ENCODE results near the gene C16orf78. TPM values are rescaled to one million over a fixed set of nuclear protein-coding genes. Genes with fewer than 3 reads are reported as not detected.

C16orf78 gene
- total RNA-seq, 1 experiment from 2014 or later = not detected

DNA sequence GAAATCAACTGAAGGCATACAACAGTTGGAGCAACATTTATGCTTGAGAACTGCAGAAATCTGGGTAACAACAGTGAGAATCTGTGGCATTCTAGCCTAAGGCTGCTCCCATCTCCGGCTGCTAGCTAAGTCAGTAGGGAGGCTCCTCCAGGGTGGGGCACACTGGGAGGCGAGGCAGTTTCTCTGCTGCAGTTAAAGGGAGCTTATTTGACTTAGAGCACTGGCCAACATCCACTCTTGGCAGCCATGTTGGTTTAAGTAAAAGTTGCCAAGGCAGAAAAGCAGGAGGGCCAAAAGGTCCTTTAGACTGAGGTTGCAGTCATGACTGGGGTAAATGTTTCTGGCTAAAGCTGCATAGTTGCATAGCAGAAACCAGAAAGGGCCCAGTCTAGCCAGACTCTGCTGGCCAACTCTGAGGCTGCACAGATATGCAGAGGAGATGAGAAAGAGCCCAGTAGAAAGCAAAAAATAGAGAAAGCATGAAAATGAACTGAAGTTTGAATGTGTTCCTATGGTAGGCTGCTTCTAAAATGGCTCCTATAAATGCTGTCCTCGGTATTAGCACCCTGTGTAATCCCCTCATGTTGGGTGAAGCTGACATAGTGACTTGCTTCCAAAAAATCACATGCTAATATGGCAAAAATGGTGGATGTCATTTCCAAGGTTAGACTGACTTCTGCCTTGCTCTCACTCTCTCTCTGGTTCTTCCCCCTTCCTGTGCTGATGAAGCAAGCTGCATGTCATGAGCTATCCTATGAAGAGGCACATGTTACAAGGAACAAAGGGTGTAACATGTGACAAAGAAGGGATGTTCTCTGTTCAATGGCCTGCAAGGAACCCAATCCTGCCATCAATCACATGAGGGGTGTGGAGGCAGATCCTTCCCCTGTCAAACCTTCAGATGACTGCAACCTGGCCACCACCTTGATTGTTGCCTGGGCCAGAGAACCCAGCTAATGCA lies 3.7 kb upstream of the C16orf78 start:
- H3K36me3 ChIP-seq (ENCODE audit: insufficient read depth, low read length, poor library complexity, severe bottlenecking) = no peaks in the 10 kb centered on the region
- no peak for DNase-seq (ENCODE audit: low spot score)
- H3K9me3 ChIP-seq (ENCODE audit: low read depth, low read length, poor library complexity, severe bottlenecking) = no peaks in the 10 kb centered on the region
- intact Hi-C loops (cut with micrococcal nuclease; ENCODE audit: unreplicated experiment) = no loop called here
- H3K27ac ChIP-seq (ENCODE audit: low read depth, low read length, poor library complexity, severe bottlenecking) = no peak overlapping the region
- H3K4me3 ChIP-seq (ENCODE audit: low read depth, low read length, poor library complexity, severe bottlenecking) = no peak overlapping the region
- no TSS peak for BruUV-seq (replicated peaks)
- TF ChIP-seq, protein P1, sequence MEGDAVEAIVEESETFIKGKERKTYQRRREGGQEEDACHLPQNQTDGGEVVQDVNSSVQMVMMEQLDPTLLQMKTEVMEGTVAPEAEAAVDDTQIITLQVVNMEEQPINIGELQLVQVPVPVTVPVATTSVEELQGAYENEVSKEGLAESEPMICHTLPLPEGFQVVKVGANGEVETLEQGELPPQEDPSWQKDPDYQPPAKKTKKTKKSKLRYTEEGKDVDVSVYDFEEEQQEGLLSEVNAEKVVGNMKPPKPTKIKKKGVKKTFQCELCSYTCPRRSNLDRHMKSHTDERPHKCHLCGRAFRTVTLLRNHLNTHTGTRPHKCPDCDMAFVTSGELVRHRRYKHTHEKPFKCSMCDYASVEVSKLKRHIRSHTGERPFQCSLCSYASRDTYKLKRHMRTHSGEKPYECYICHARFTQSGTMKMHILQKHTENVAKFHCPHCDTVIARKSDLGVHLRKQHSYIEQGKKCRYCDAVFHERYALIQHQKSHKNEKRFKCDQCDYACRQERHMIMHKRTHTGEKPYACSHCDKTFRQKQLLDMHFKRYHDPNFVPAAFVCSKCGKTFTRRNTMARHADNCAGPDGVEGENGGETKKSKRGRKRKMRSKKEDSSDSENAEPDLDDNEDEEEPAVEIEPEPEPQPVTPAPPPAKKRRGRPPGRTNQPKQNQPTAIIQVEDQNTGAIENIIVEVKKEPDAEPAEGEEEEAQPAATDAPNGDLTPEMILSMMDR (conservative IDR thresholded peaks at IDR 0.05; ENCODE audit: low read depth, low read length) = no peak
- CTCF ChIA-PET = no interaction called here
- H3K4me1 ChIP-seq (ENCODE audit: insufficient read depth, low read length, poor library complexity, severe bottlenecking) = no peaks in the 10 kb centered on the region
- peaks cover 26% of the 10 kb centered on the region for H3K27me3 ChIP-seq (replicated peaks; ENCODE audit: insufficient read depth, low read depth, low read length, poor library complexity)
- POLR2A ChIA-PET (ENCODE audit: low non-redundant PET) = no interaction called here

DNA sequence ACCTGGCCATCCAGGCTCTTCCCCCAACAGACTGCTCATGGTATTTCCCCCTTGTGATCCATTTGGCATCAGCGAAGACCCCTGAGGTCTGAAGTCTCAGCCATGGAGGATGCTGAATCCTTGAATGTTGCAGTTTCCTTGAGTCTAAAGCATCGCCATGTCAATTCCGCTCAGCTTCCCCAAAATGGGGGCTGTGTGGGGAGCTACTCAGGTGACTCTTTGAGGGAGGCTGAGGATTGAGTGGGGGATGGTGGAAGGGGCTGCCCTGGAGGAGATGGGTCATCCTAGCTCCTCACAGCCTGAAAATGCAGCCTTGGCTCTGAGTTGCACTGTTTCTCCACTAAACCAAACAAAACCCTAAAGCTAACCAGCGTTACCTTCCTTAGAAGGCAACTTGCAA lies 2.6 kb downstream of the C16orf78 start:
- Histone ChIP-seq H3K4me1 (ENCODE audit: insufficient read depth, low read length, poor library complexity, severe bottlenecking) (no peaks in the 10 kb centered on the region), H3K4me3 (ENCODE audit: low read depth, low read length, poor library complexity, severe bottlenecking) (no peak overlapping the region), H3K36me3 (ENCODE audit: insufficient read depth, low read length, poor library complexity, severe bottlenecking) (no peaks in the 10 kb centered on the region), H3K27ac (ENCODE audit: low read depth, low read length, poor library complexity, severe bottlenecking) (no peak overlapping the region), H3K9me3 (ENCODE audit: low read depth, low read length, poor library complexity, severe bottlenecking) (no peaks in the 10 kb centered on the region), H3K27me3 (replicated peaks; ENCODE audit: insufficient read depth, low read depth, low read length, poor library complexity) (peaks cover 38% of the 10 kb centered on the region)
- intact Hi-C loops (cut with micrococcal nuclease; ENCODE audit: unreplicated experiment) = no loop called here
- no TSS peak for BruUV-seq (replicated peaks)
- DNase-seq (ENCODE audit: low spot score) = no peak
- ChIA-PET POLR2A (ENCODE audit: low non-redundant PET) (no interaction called here), CTCF (no interaction called here)
- TF ChIP-seq EZH2 (IDR thresholded peaks at IDR 0.05; ENCODE audit: borderline replicate concordance, low read depth, low read length, poor library complexity, severe bottlenecking) = no peak
- TF ChIP-seq, protein P1 (conservative IDR thresholded peaks at IDR 0.05; ENCODE audit: low read depth, low read length) = no peak

DNA sequence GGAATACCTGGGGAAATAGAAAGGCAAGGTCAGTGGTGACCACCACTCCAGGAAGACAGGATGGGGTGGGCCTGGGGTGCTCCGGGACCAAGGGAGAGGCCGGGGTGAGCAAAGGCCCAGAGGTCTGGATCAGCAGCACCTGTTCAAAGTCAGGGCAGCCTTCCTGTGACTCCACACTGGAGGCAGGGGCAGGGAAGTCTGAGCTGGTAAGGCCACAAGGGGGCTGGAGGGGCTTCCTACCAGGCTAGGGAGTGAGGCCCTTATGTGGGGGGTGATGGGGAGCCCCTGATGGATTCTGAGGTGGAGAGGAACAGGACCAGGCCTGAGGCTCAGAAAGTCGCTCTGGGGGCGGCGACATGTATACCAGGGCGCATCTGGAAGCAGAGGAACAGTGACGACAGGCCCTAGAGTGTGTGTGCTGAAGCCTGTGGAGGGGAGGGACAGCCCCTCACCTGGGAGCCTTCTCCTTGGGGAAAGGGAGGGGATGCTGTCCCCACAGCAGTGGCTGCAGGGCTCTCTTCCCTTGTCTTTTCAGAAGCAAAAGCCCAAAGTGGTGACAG lies 3.7 kb downstream of the C16orf78 start:
- CTCF ChIA-PET = no interaction called here
- POLR2A ChIA-PET (ENCODE audit: low non-redundant PET) = no interaction called here
- Histone ChIP-seq H3K4me3 (ENCODE audit: low read depth, low read length, poor library complexity, severe bottlenecking) (no peak overlapping the region), H3K9me3 (ENCODE audit: low read depth, low read length, poor library complexity, severe bottlenecking) (no peaks in the 10 kb centered on the region), H3K27ac (ENCODE audit: low read depth, low read length, poor library complexity, severe bottlenecking) (no peak overlapping the region), H3K4me1 (ENCODE audit: insufficient read depth, low read length, poor library complexity, severe bottlenecking) (no peaks in the 10 kb centered on the region), H3K27me3 (replicated peaks; ENCODE audit: insufficient read depth, low read depth, low read length, poor library complexity) (peaks cover 38% of the 10 kb centered on the region), H3K36me3 (ENCODE audit: insufficient read depth, low read length, poor library complexity, severe bottlenecking) (no peaks in the 10 kb centered on the region)
- no TSS peak for BruUV-seq (replicated peaks)
- DNase-seq (ENCODE audit: low spot score) = no peak
- intact Hi-C loops (cut with micrococcal nuclease; ENCODE audit: unreplicated experiment) = no loop called here
- TF ChIP-seq, protein P1 (conservative IDR thresholded peaks at IDR 0.05; ENCODE audit: low read depth, low read length) = no peak
- no peak for TF ChIP-seq EZH2 (IDR thresholded peaks at IDR 0.05; ENCODE audit: borderline replicate concordance, low read depth, low read length, poor library complexity, severe bottlenecking)

Measured in A673 (cell line).